ENCODE measurements around the gene ING3.
"Not testable (repeated sequence)": the region's sequence is repeated elsewhere in the genome, so short reads cannot be mapped to it uniquely, and the experiment has no call there.

The ING3 gene

GRCh38 chr7:120951826-120952225 is 1.2 kb downstream of the ING3 start:
- peak; percentile 43 for DNase-seq

DNA sequence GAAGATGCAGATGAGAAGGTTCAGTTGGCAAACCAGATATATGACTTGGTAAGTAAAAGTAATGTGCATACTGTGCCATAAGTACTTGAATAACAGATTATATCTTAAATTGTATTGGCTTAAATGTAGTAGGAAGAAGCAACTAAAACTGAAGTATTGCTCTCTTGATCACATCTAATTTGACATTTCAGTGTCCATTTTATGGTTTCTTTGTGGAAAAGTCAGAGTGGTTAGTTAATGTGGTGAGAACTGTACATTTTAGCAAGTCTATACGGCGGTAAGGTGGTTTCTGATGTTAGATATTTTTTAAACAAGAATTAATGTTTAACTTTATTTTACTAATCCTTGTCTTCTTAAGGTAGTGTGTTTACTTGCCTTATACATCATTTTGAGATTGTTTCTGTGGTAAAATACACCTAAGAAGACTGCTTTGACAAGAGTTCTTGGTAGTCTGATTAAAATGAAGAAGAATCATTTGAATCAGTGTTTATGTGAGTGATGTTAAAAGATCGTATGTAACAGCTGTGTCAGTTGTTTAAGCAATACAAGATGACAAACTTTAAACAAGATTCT is 5.1 kb downstream of the ING3 start:
- peak; percentile 66 for DNase-seq

- no peak for DNase-seq
Observed at GRCh38 chr7:120959929-120960484, 9.4 kb downstream of the ING3 start.

DNA sequence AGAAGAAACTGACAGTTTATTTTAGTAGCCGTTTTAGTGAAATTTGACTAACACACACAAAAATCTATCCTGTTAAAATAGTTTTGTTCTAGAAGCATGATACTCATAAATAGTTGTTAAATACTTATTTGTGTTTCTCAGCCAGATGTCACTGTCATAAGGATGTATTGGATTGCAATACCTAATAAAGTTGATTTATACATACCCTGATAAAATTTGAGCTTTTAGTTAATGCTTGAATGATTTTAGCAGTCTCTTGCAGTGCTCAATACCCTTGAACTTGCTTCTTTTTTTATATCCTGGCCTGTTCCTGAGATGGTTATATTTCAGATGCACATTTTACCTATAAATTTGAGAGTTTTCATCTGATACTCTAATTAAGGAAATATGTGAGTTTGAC is 10.1 kb downstream of the ING3 start:
- DNase-seq: no peak

GRCh38 chr7:120961638-120962173 is 11.1 kb downstream of the ING3 start:
- no peak for DNase-seq

- no peak for DNase-seq
Observed at GRCh38 chr7:120964088-120964487, 13.5 kb downstream of the ING3 start.

DNA sequence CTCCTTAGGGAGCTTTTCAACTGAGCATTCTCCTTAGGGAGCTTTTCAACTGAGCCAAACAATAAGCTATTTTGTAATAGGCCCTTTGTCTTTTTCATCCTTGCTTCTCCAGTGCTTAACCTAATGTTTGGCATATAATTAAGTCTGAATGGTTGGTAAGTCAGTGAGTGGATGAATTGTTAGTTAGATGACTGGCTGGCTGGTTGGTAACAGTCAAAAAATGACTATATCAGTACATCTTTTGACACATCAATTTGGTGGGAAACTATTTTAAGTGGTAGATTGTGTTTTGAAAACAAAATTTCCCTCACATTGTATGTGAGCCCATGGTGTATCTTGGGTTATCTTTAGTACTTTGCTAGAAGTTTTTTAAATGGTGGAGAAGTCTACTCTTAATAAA is 16.4 kb downstream of the ING3 start:
- peak; percentile 37 for DNase-seq

- DNase-seq: no peak
Observed at GRCh38 chr7:120973849-120974248, 23.3 kb downstream of the ING3 start.

GRCh38 chr7:120979765-120980499 is 29.4 kb downstream of the ING3 start:
- DNase-seq: no peak

GRCh38 chr7:120981117-120981516 is 30.5 kb downstream of the ING3 start:
- DNase-seq: no peak

DNA sequence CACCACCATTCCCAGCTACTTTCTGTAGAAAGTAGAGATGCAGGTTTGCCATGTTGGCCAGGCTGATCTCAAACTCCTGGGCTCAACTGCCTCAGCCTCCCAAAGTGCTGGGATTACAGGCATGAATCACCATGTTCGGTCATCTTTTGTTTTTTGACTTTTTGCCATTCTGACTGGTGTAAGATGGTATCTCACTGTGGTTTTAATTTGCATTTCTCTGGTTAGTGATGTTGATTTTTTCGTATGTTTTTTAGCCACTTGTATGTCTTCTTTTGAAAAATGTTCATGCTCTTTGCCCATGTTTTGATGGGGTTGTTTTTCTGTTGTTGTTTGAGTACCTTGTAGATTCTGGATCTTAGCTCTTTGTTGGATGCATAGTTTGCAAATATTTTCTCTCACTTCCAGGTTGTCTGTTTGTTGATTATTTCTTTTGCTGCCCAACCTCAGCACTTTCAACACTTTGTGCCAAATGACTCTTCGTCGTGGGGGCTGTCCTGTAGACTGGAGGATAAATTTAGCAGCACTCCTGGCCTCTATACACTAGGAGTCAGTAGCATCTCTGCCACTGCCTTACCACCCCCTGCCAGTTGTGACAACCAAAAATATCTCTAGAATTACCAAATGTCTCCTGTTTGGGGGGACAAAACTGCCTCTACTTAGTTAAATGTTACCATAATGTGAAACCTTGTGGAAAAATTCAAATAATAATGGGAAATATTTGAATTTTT is 31.5 kb downstream of the ING3 start:
- peak; percentile 57 for DNase-seq

GRCh38 chr7:120983592-120983991 is 33.0 kb downstream of the ING3 start:
- DNase-seq: not testable (repeated sequence)

- no peak for DNase-seq
Observed at GRCh38 chr7:120984406-120984805, 33.8 kb downstream of the ING3 start.

DNA sequence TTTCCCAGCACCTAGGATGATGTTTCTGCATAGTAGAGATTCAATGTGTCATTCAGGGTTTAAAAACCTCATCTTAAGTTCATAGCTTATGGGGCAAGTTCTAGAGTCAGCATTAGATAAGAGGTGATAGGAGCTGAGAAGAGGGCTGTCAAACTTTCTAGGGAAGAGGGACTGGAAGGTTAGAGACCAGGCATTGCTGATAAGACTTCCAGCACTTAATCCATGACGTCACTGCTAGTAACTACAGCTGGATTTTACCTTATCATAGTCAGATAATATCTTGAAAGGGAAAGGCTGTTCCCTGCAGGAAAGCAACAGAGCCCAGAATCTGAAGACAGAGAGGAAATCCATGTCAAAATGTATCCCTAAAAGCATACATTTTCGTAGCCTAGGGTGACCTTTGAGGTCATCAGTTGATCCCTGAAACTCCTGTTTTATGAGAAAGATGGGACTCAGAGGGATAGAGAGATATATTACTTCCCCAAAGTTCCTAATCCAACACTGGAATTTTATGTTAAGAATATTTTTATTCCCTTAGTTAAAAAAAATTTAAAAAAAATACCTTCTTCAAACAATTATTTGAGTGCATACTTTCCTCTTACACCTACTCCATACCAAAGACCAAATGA is 34.7 kb downstream of the ING3 start:
- DNase-seq: no peak

- DNase-seq: no peak
Observed at GRCh38 chr7:120985839-120986238, 35.3 kb downstream of the ING3 start.

GRCh38 chr7:120986650-120987049 is 36.1 kb downstream of the ING3 start:
- no peak for DNase-seq

DNA sequence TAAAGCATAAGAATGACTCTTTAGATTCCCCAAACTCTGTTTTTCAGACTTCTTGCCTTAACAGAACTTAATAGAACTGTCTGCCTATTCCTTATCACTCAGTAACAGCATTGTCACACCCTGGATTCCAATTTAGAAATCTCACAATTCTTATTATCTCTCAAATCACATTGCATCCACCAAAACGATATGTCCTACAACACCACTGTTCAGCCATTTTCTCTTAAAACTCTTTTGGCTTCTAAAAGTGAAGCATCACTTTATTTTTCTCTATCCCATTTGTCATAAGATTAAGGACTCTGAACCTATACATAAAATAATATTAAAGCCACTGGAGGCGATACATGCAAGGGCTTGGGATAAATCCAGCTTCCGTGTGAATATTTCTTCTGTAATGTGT is 36.7 kb downstream of the ING3 start:
- DNase-seq: no peak

- DNase-seq: peak; percentile 89
Observed at GRCh38 chr7:120987683-120988590, 37.4 kb downstream of the ING3 start.

DNA sequence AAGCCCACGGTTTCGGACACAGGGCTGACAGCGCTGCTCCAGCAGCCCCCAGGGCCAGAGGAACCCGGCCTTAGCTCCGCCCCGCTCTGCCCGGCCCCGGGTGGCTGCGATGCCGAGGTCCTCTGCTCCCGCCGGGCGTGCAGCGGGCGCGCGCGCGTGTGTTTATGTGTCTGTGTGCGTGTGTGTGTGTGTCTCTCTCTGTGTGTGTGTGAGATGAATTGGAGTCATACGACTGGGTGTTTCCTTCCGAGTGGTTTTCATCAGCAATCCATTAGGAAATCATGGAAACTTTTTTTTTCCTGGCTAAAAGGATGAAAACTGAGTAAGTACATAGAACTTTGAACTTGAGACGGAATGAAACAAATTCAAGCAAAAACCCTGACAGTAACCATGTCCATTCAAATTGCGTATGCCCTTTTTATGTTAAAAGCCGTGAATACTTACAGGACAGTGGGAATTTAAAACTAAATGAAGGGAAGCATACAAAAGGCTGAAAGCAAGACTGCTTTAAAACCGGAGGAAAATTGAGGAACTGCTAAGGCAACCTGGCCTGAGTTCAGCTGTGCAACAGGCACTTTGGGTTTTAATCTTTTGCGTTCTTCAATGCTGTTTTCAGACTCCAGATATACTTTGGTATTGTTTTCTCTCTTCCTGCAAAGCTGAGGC is 38.1 kb downstream of the ING3 start, which contains the start of gene CPED1:
Gene CPED1, plus strand, starts transcription at position 121 of the 666 bp plus-strand sequence. CDS start 911 bp downstream, outside the sequence.
- DNase-seq: peak; percentile 12

DNA sequence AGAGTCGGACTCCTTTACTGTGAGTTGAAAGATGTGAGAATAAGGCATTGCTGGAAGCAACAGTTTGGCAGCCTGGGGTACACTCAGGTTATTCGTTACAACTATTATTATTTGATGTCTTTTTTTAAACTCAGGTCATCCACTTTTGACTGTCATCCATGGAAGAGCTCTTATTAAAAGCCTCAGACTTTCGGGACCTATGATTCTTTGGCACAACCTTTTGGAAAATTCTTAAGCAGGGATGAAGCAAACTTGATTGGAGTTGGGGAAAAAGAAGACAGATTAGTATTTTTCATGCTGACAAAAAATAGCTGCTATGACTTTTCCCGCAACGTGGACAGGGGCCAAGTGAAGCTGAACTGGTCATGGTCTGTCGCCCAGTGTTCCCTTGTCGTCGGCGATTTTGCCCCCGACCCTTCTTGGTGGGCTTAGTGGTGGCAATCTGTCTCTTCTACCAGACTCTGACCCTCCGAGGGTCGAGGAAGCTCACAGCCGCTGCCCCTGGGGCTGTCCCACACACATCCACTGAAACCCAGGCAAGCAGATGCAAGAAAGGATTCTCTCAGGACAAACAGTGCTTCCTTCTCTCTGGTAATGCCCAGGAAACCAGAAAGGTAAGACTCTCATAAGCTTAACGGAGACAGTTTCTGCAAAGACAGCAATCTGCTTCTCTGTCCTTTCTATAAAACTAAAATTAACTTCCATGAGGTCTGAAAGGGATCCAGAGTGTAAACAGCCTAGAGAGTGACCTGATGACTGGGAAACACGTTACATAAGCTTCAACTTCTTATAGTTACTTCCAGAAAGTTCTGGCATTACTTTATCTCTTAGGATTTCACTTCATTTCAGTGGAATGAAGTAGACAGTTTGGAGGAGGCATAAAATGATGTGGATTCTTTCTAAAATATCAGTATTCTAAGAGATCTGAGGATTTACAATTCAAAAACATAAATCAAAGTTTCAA is 39.0 kb downstream of the ING3 start:
- no peak for DNase-seq

Measured in activated CD4-positive, alpha-beta T cell treated with anti-CD3 and anti-CD28 coated beads, Interleukin-2, amount 50 U/mL, for 16 hours (primary cell).